Measurements from ENCODE around the gene WDR55.

Gene WDR55

GRCh38 chr5:140690376-140690932 is 25.8 kb downstream of the WDR55 start:
- TF ChIP-seq FOXM1 (IDR thresholded peaks at IDR 0.05; ENCODE audit: borderline replicate concordance, low read depth) (no peak), ZBTB7A (IDR thresholded peaks at IDR 0.05; ENCODE audit: low read depth) (no peak), NFIC (IDR thresholded peaks at IDR 0.05) (no peak), MAX (IDR thresholded peaks at IDR 0.05) (no peak), REST (IDR thresholded peaks at IDR 0.05; ENCODE audit: low read depth) (no peak)

GRCh38 chr5:140690941-140691924 is 26.5 kb downstream of the WDR55 start, which contains the start of the genes HARS1 and HARS2:
Gene HARS1 (minus strand): TSS chr5:140691370. CDS start chr5:140691304, 66 bp downstream.
Gene HARS2 (plus strand): TSS chr5:140691455. CDS start chr5:140691649, 194 bp downstream.
- TF ChIP-seq CREB1 (IDR thresholded peaks at IDR 0.05; ENCODE audit: low read depth) (no peak), CEBPB (IDR thresholded peaks at IDR 0.05) (0 out of 2 replicates have a peak, but pooled peaks have one; percentile 28), YY1 (IDR thresholded peaks at IDR 0.05; ENCODE audit: low read depth) (no peak), EGR1 (IDR thresholded peaks at IDR 0.05) (no peak), NFIC (IDR thresholded peaks at IDR 0.05) (peak; percentile 36; the same call in 1 of the 2 replicates), USF1 (IDR thresholded peaks at IDR 0.05) (no peak), FOXM1 (IDR thresholded peaks at IDR 0.05; ENCODE audit: borderline replicate concordance, low read depth) (no peak; the same call in 1 of the 2 replicates), ZBTB7A (IDR thresholded peaks at IDR 0.05; ENCODE audit: low read depth) (0 out of 2 replicates have a peak, but pooled peaks have one; percentile 43), RAD21 (IDR thresholded peaks at IDR 0.05; ENCODE audit: low read depth) (no peak), TCF12 (IDR thresholded peaks at IDR 0.05; ENCODE audit: low read depth) (peak; percentile 57), EP300 (IDR thresholded peaks at IDR 0.05; ENCODE audit: borderline replicate concordance) (no peak), TEAD4 (IDR thresholded peaks at IDR 0.05) (no peak), TAF1 (IDR thresholded peaks at IDR 0.05; ENCODE audit: low read depth) (peak; percentile 93), REST (IDR thresholded peaks at IDR 0.05; ENCODE audit: low read depth) (no peak), MAX (IDR thresholded peaks at IDR 0.05) (peak; percentile 68)

GRCh38 chr5:140694276-140694675 is 29.6 kb downstream of the WDR55 start:
- no peak for TF ChIP-seq ZBTB7A (IDR thresholded peaks at IDR 0.05; ENCODE audit: low read depth)
- no peak for TF ChIP-seq EGR1 (IDR thresholded peaks at IDR 0.05)
- TF ChIP-seq USF1 (IDR thresholded peaks at IDR 0.05) = no peak
- no peak for TF ChIP-seq EP300 (IDR thresholded peaks at IDR 0.05; ENCODE audit: borderline replicate concordance)
- no peak for TF ChIP-seq TAF1 (IDR thresholded peaks at IDR 0.05; ENCODE audit: low read depth)

GRCh38 chr5:140696891-140697492 is 32.3 kb downstream of the WDR55 start:
- TF ChIP-seq TCF12 (IDR thresholded peaks at IDR 0.05; ENCODE audit: low read depth) (no peak), MAX (IDR thresholded peaks at IDR 0.05) (no peak), ZBTB7A (IDR thresholded peaks at IDR 0.05; ENCODE audit: low read depth) (no peak), RAD21 (IDR thresholded peaks at IDR 0.05; ENCODE audit: low read depth) (no peak), CEBPB (IDR thresholded peaks at IDR 0.05) (no peak), YY1 (IDR thresholded peaks at IDR 0.05; ENCODE audit: low read depth) (no peak), EGR1 (IDR thresholded peaks at IDR 0.05) (no peak), EP300 (IDR thresholded peaks at IDR 0.05; ENCODE audit: borderline replicate concordance) (no peak), USF1 (IDR thresholded peaks at IDR 0.05) (no peak), REST (IDR thresholded peaks at IDR 0.05; ENCODE audit: low read depth) (no peak), CREB1 (IDR thresholded peaks at IDR 0.05; ENCODE audit: low read depth) (no peak), TAF1 (IDR thresholded peaks at IDR 0.05; ENCODE audit: low read depth) (no peak)
